Breast epithelium (tissue), 3 donors: ENCODE results near the gene CHSY1.

ENCODE experiments used
- POLR2A ChIP-seq: fragments of 450-650 bp; IDR thresholded peaks from one replicate; pipeline ENCODE4 v1.6.1; 2016; ENCODE audit warnings: antibody characterized with exemption, mild to moderate bottlenecking, moderate library complexity
- POLR2AphosphoS5 ChIP-seq, 3 donors: sonication (generic); formaldehyde crosslinking; IDR thresholded peaks; one replicate each; pipeline ENCODE4 v1.6.1; 2017; ENCODE audit warnings: antibody characterized with exemption in 3 of 3
- TF ChIP-seq, protein P1 (sequence below), 3 donors: fragments of 450-650 bp; IDR thresholded peaks; one replicate each; pipeline ENCODE4 v1.5.1; 2016 to 2017; ENCODE audit warnings: antibody characterized with exemption in 3 of 3, mild to moderate bottlenecking in 3 of 3, moderate library complexity in 3 of 3

DNA sequence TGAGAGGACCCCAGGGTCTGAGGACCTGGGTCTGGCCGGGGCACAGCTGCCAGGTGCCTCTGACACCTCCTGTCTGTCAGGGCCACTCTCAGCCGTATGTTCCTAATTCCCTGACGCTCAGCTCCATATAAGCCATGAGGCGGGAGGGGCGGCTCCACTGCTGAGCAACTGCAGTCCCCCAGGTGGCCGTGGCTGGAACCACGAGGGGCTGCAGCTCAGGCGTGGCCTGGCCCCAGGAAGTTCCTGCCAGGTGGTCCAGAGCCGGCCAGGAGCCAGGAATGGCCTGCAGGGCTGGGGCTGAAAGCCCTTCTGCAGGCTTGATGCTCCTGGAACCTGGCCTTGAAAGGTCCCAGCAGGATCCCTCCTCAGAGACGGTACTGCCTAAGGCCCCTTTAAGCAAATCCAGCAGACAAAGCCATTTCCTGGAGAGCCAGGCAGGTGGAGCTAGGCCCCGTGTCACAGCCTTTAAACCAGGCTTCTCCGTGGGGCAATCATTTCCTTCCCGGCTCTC, 118.0 kb downstream of the CHSY1 start:
- TF ChIP-seq, protein P1, sequence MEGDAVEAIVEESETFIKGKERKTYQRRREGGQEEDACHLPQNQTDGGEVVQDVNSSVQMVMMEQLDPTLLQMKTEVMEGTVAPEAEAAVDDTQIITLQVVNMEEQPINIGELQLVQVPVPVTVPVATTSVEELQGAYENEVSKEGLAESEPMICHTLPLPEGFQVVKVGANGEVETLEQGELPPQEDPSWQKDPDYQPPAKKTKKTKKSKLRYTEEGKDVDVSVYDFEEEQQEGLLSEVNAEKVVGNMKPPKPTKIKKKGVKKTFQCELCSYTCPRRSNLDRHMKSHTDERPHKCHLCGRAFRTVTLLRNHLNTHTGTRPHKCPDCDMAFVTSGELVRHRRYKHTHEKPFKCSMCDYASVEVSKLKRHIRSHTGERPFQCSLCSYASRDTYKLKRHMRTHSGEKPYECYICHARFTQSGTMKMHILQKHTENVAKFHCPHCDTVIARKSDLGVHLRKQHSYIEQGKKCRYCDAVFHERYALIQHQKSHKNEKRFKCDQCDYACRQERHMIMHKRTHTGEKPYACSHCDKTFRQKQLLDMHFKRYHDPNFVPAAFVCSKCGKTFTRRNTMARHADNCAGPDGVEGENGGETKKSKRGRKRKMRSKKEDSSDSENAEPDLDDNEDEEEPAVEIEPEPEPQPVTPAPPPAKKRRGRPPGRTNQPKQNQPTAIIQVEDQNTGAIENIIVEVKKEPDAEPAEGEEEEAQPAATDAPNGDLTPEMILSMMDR (IDR thresholded peaks at IDR 0.05): no peak
- TF ChIP-seq POLR2A: no peak
- no peak for TF ChIP-seq POLR2AphosphoS5 (IDR thresholded peaks at IDR 0.05)
